Measurements from ENCODE around the gene DMD.

The DMD gene

GRCh38 chrX:31110657-31111056, 2100.7 kb downstream of the DMD start:
- no peak for TF ChIP-seq CTCF (IDR thresholded peaks at IDR 0.05; ENCODE audit: insufficient read depth, missing control alignments)
- no peak for FAIRE-seq
- no peak for DNase-seq (ENCODE audit: insufficient read length, low spot score)

- FAIRE-seq (no peak), DNase-seq (ENCODE audit: insufficient read length, low spot score) (no peak)
- no peak for TF ChIP-seq CTCF (IDR thresholded peaks at IDR 0.05; ENCODE audit: insufficient read depth, missing control alignments)
Observed at GRCh38 chrX:31099536-31100090, 2111.7 kb downstream of the DMD start.

- FAIRE-seq, result no peak
- TF ChIP-seq CTCF (IDR thresholded peaks at IDR 0.05; ENCODE audit: insufficient read depth, missing control alignments), result no peak
- no peak for DNase-seq (ENCODE audit: insufficient read length, low spot score)
Observed at GRCh38 chrX:31098079-31098478, 2113.3 kb downstream of the DMD start.

GRCh38 chrX:31093639-31093975, 2117.7 kb downstream of the DMD start:
- no peak for DNase-seq (ENCODE audit: insufficient read length, low spot score)
- TF ChIP-seq CTCF (IDR thresholded peaks at IDR 0.05; ENCODE audit: insufficient read depth, missing control alignments), result no peak
- no peak for FAIRE-seq

GRCh38 chrX:31092970-31093638, 2118.2 kb downstream of the DMD start:
- TF ChIP-seq CTCF (IDR thresholded peaks at IDR 0.05; ENCODE audit: insufficient read depth, missing control alignments), result no peak
- no peak for DNase-seq (ENCODE audit: insufficient read length, low spot score)
- no peak for FAIRE-seq

GRCh38 chrX:31092476-31092875, 2118.9 kb downstream of the DMD start:
- no peak for TF ChIP-seq CTCF (IDR thresholded peaks at IDR 0.05; ENCODE audit: insufficient read depth, missing control alignments)
- no peak for FAIRE-seq
- no peak for DNase-seq (ENCODE audit: insufficient read length, low spot score)

GRCh38 chrX:31091819-31092218, 2119.5 kb downstream of the DMD start:
- no peak for TF ChIP-seq CTCF (IDR thresholded peaks at IDR 0.05; ENCODE audit: insufficient read depth, missing control alignments)
- no peak for DNase-seq (ENCODE audit: insufficient read length, low spot score)
- FAIRE-seq, result no peak

Measured in D721Med (cell line).